Right lobe of liver (tissue), 4 donors: ENCODE data around the gene UQCRC2.

Source experiments
- CTCF ChIP-seq, 4 donors: fragments of 200-600 bp in 3 of 4; fragments of 450-650 bp in 1 of 4; IDR thresholded peaks; one replicate each; pipeline versions ENCODE4 v1.5.1 to v1.8.0; 2016 to 2022; ENCODE audit warnings: antibody characterized with exemption in 4 of 4, mild to moderate bottlenecking in 2 of 4
- POLR2A ChIP-seq: fragments of 450-650 bp; IDR thresholded peaks from one replicate; pipeline ENCODE4 v1.6.1; 2017; ENCODE audit warnings: antibody characterized with exemption, mild to moderate bottlenecking
- donor health status: DM: no; HTN: no; CAD: no.
- donor health status: DM: no; HTN: no; CAD: no.
- donor health status: DM: no; HTN: yes; CAD: no.

- TF ChIP-seq CTCF (IDR thresholded peaks at IDR 0.05) (no peak), POLR2A (peak; percentile 99)
These were observed at the start of gene UQCRC2 for GRCh38 chr16:21952793-21953540.
